Neutrophil (primary cell): ENCODE data around the gene SEMA3A.

Experiments
- H3K27ac ChIP-seq: fragments of 200-600 bp; sonication (generic); 2 replicates; pipeline ENCODE4 v1.5.1; 2016; ENCODE audit warnings: mild to moderate bottlenecking, moderate library complexity
- H3K27me3 ChIP-seq: fragments of 200-600 bp; sonication (generic); 2 replicates; pipeline ENCODE4 v1.6.0; 2016; ENCODE audit warnings: mild to moderate bottlenecking
- H3K36me3 ChIP-seq: fragments of 200-600 bp; sonication (generic); 2 replicates; pipeline ENCODE4 v1.5.1; 2017
- H3K4me1 ChIP-seq, 2 experiments: fragments of 200-600 bp in 1 of 2; sonication (generic) in 1 of 2; 1 replicate in 1 of 2; 2 replicates in 1 of 2; pipeline versions ENCODE4 v1.5.1 to v1.6.1; 2013 to 2016; ENCODE audit warnings: low read depth in 1 of 2, low read length in 1 of 2, mild to moderate bottlenecking in 1 of 2, moderate library complexity in 1 of 2; ENCODE audit not compliant: control insufficient read depth in 1 of 2, insufficient read depth in 1 of 2
- H3K4me3 ChIP-seq, 2 experiments: fragments of 200-600 bp in 1 of 2; sonication (generic) in 1 of 2; 1 replicate in 1 of 2; 2 replicates in 1 of 2; pipeline ENCODE4 v1.5.1; 2013 to 2016; ENCODE audit warnings: low read depth in 1 of 2, low read length in 1 of 2, mild to moderate bottlenecking in 1 of 2, moderate library complexity in 1 of 2
- H3K9me3 ChIP-seq: fragments of 200-600 bp; sonication (generic); 2 replicates; pipeline ENCODE4 v1.5.1; 2016
- TF ChIP-seq, protein P1 (sequence below): fragments of 200-600 bp; sonication (generic); IDR thresholded peaks from 2 replicates; pipeline ENCODE4 v1.5.1; 2016; ENCODE audit warnings: antibody characterized with exemption

SEMA3A gene

DNA sequence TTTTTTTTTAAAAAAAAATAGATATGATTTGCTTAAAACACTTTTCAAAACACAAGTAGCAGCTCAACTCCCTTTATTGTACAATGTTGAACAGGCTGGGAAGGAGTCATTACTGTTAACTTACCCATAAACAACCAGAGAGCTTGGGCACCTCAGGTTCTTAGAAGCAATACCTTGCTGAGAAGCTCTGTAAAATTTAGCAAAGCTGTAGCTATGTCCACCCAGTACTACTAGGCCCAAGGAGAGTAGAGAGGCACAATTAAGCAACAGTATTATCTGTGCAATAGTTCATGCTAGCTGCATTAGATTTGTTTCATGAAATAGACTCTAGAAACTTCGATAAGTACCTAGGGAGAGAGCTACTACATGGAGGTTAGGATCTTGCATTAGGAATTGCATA is 32.0 kb downstream of the SEMA3A start:
- H3K4me1 ChIP-seq = no peaks in the 10 kb centered on the region
- TF ChIP-seq, protein P1, sequence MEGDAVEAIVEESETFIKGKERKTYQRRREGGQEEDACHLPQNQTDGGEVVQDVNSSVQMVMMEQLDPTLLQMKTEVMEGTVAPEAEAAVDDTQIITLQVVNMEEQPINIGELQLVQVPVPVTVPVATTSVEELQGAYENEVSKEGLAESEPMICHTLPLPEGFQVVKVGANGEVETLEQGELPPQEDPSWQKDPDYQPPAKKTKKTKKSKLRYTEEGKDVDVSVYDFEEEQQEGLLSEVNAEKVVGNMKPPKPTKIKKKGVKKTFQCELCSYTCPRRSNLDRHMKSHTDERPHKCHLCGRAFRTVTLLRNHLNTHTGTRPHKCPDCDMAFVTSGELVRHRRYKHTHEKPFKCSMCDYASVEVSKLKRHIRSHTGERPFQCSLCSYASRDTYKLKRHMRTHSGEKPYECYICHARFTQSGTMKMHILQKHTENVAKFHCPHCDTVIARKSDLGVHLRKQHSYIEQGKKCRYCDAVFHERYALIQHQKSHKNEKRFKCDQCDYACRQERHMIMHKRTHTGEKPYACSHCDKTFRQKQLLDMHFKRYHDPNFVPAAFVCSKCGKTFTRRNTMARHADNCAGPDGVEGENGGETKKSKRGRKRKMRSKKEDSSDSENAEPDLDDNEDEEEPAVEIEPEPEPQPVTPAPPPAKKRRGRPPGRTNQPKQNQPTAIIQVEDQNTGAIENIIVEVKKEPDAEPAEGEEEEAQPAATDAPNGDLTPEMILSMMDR = no peak
- H3K27me3 ChIP-seq = no peaks in the 10 kb centered on the region
- H3K9me3 ChIP-seq = no peaks in the 10 kb centered on the region
- no peak overlapping the region for H3K4me3 ChIP-seq
- H3K36me3 ChIP-seq = no peaks in the 10 kb centered on the region
- H3K27ac ChIP-seq = no peak overlapping the region

DNA sequence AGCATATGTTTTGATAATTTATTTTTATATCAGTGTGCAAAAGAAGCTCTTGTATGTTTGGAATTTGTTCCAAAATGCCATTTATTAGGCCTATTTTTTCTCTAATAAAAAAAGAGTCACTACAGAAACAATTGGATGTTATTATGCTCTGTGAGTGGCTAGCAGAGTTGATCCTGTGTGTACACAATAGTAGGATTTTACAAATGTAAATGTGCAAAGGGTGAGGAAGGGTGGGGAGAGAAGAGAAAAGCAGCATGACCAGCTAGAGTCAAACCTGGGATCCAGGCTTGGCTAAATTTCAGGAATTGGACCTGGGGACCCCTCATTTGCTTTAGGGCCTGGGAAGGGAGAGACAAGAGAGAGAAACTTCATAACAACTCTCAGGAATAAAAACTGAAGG is 32.5 kb downstream of the SEMA3A start:
- Histone ChIP-seq H3K27me3 (no peaks in the 10 kb centered on the region), H3K9me3 (no peaks in the 10 kb centered on the region), H3K4me1 (no peaks in the 10 kb centered on the region), H3K36me3 (no peaks in the 10 kb centered on the region), H3K27ac (no peak overlapping the region), H3K4me3 (no peak overlapping the region)
- TF ChIP-seq, protein P1 = no peak

DNA sequence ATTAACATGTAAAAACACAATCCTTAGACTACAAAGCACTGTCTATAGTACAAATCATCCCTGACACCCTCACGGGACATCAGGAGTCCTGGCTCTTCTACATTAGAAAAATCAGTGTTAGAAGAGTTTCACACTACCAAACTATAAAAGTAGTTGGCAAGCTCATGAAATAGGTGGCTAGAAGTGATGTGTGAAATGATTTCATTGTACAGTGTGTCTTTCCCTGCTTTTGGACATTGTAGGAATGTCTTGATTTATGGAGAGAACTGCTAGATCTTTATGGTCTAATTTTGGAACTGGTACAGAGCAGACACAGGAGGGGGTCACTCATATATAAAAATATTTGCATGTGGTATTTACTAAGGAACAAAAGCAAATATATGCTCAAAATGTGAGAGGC is 33.2 kb downstream of the SEMA3A start:
- TF ChIP-seq, protein P1 = no peak

DNA sequence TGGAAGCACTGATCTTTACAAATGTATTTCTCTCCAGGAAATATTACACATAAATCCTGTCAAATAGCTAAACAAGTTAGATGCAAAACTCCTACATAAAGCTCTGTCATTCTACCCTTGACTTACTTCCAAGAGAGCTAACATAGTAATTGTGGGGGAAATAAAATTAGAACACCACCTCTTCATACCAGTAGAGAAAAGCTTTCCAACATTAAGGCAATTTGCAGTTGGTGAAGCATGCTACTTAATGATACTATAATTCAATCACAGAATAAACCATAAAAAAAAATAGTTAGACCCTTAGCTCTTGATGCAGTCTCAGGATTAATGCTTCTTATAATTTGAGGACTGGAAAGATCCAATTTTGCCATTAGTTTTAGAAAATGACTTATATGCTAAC is 35.2 kb downstream of the SEMA3A start:
- H3K36me3 ChIP-seq = no peaks in the 10 kb centered on the region
- no peaks in the 10 kb centered on the region for H3K9me3 ChIP-seq
- H3K27me3 ChIP-seq = no peaks in the 10 kb centered on the region
- TF ChIP-seq, protein P1 = no peak
- no peaks in the 10 kb centered on the region for H3K4me1 ChIP-seq
- H3K27ac ChIP-seq = no peak overlapping the region
- H3K4me3 ChIP-seq = no peak overlapping the region

More for the DNA sequence above, 33.2 kb downstream of the SEMA3A start:
- Histone ChIP-seq H3K4me3 (no peak overlapping the region), H3K9me3 (no peaks in the 10 kb centered on the region), H3K4me1 (no peaks in the 10 kb centered on the region), H3K27ac (no peak overlapping the region), H3K27me3 (no peaks in the 10 kb centered on the region), H3K36me3 (no peaks in the 10 kb centered on the region)

DNA sequence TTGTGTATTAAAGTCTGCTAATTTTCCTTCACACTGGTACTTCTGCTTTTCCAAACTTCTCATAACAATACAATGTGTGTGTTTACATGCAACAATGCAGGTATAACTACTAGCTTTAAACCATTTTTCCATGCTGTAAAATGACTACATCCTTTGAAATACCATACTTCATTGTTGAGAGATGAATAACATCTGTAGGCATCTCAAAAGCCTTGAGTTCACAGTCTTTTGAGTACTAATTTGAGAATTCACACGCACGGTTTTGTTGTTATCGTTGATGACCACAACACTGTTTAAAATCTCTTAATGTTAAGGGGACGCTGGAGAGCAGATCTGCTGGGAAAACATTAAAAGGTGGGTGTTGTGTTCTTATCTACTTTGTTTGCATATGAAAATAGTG is 37.4 kb downstream of the SEMA3A start:
- Histone ChIP-seq H3K9me3 (no peaks in the 10 kb centered on the region), H3K27ac (no peak overlapping the region), H3K27me3 (no peaks in the 10 kb centered on the region), H3K36me3 (no peaks in the 10 kb centered on the region), H3K4me1 (no peaks in the 10 kb centered on the region), H3K4me3 (no peak overlapping the region)
- TF ChIP-seq, protein P1 = no peak
